GM23248 (cell line): ENCODE results near the gene PTPRN2.

Source experiments
- EZH2 ChIP-seq: fragments of 200-600 bp; sonication (generic); IDR thresholded peaks from 2 replicates; pipeline ENCODE4 v1.6.1; 2018; ENCODE audit warnings: antibody characterized with exemption, mild to moderate bottlenecking; ENCODE audit not compliant: insufficient read depth, poor library complexity, severe bottlenecking
- EZH2phosphoT487 ChIP-seq: fragments of 200-600 bp; sonication (generic); IDR thresholded peaks from 2 replicates; pipeline ENCODE4 v1.6.1; 2018; ENCODE audit warnings: antibody characterized with exemption, moderate library complexity, mild to moderate bottlenecking, low read depth; ENCODE audit not compliant: insufficient read depth

- no peak for TF ChIP-seq EZH2phosphoT487
- TF ChIP-seq EZH2 = no peak
These were observed 691.9 kb downstream of the PTPRN2 start for GRCh38 chr7:157895520-157896375.
